ENCODE measurements around the gene SRGAP2B.
"Not testable (repeated sequence)": the region's sequence is repeated elsewhere in the genome, so short reads cannot be mapped to it uniquely, and the experiment has no call there.

Gene SRGAP2B

GRCh38 chr1:145095284-145096057 lies at the start of gene SRGAP2B, which contains the start of gene FAM72D:
Gene SRGAP2B, minus strand, starts transcription at chr1:145095328. Its CDS starts 2,427 bp downstream, at chr1:145092901.
Gene FAM72D, plus strand, starts transcription at chr1:145095974. Its CDS starts 874 bp downstream, at chr1:145096848.
- DNase-seq = not testable (repeated sequence)

- not testable (repeated sequence) for DNase-seq
These were observed 49.3 kb upstream of the SRGAP2B start for GRCh38 chr1:145144264-145144913.

- DNase-seq = not testable (repeated sequence)
These were observed 45.4 kb upstream of the SRGAP2B start for GRCh38 chr1:145140549-145140948.

- not testable (repeated sequence) for DNase-seq
These were observed 39.3 kb upstream of the SRGAP2B start for GRCh38 chr1:145134476-145134875.

- not testable (repeated sequence) for DNase-seq
These were observed 33.8 kb upstream of the SRGAP2B start for GRCh38 chr1:145128697-145129469.

- DNase-seq = not testable (repeated sequence)
These were observed 32.0 kb upstream of the SRGAP2B start for GRCh38 chr1:145127144-145127543.

- not testable (repeated sequence) for DNase-seq
These were observed 30.0 kb upstream of the SRGAP2B start for GRCh38 chr1:145125112-145125511.

- not testable (repeated sequence) for DNase-seq
These were observed 29.0 kb upstream of the SRGAP2B start for GRCh38 chr1:145123992-145124641.

- DNase-seq = not testable (repeated sequence)
These were observed 27.9 kb upstream of the SRGAP2B start for GRCh38 chr1:145123062-145123395.

GRCh38 chr1:145122344-145123061 lies 27.4 kb upstream of the SRGAP2B start:
- not testable (repeated sequence) for DNase-seq

- DNase-seq = not testable (repeated sequence)
These were observed 24.7 kb upstream of the SRGAP2B start for GRCh38 chr1:145119842-145120241.

GRCh38 chr1:145115587-145116493 lies 20.7 kb upstream of the SRGAP2B start:
- not testable (repeated sequence) for DNase-seq

- DNase-seq = not testable (repeated sequence)
These were observed 19.5 kb upstream of the SRGAP2B start for GRCh38 chr1:145114560-145115057.

- DNase-seq = not testable (repeated sequence)
These were observed 17.6 kb upstream of the SRGAP2B start for GRCh38 chr1:145112703-145113102.

GRCh38 chr1:145111674-145112073 lies 16.5 kb upstream of the SRGAP2B start:
- DNase-seq = not testable (repeated sequence)

- DNase-seq = not testable (repeated sequence)
These were observed 8.2 kb upstream of the SRGAP2B start for GRCh38 chr1:145103294-145103693.

- DNase-seq = not testable (repeated sequence)
These were observed 6.6 kb upstream of the SRGAP2B start for GRCh38 chr1:145101725-145102124.

- not testable (repeated sequence) for DNase-seq
These were observed 395 bp downstream of the SRGAP2B start for GRCh38 chr1:145094655-145095211.

- not testable (repeated sequence) for DNase-seq
These were observed 1.5 kb downstream of the SRGAP2B start for GRCh38 chr1:145093517-145094149.

Measured in DMS153 (cell line).